ENCODE results near the gene C3orf20. TPM values are rescaled to one million over a fixed set of nuclear protein-coding genes. Genes with fewer than 3 reads are reported as not detected.

The C3orf20 gene
- total and polyA plus RNA-seq, 2 of the 13 experiments (the other 11 are each of a cell fraction or from before 2014, with no cell fraction given), result 0.03 to 0.04 TPM

- TF ChIP-seq, protein P1, sequence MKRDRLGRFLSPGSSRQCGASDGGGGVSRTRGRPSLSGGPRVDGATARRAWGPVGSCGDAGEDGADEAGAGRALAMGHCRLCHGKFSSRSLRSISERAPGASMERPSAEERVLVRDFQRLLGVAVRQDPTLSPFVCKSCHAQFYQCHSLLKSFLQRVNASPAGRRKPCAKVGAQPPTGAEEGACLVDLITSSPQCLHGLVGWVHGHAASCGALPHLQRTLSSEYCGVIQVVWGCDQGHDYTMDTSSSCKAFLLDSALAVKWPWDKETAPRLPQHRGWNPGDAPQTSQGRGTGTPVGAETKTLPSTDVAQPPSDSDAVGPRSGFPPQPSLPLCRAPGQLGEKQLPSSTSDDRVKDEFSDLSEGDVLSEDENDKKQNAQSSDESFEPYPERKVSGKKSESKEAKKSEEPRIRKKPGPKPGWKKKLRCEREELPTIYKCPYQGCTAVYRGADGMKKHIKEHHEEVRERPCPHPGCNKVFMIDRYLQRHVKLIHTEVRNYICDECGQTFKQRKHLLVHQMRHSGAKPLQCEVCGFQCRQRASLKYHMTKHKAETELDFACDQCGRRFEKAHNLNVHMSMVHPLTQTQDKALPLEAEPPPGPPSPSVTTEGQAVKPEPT (CRISPR knock-in tag; IDR thresholded peaks at IDR 0.05; ENCODE audit: low read depth), result no peak
These were observed 90.1 kb downstream of the C3orf20 start (continued) for GRCh38 chr3:14765060-14765400.

GRCh38 chr3:14765576-14766427, 90.9 kb downstream of the C3orf20 start:
- FAIRE-seq, result no peak
- ATAC-seq, result no peak
- Histone ChIP-seq H3K27ac (ENCODE audit: extremely low read length, insufficient read depth, low read length) (no peak overlapping the region), H3K9me3 (ENCODE audit: low read length) (no peaks in the 10 kb centered on the region), H3K79me2 (ENCODE audit: insufficient read depth, low read length) (no peaks in the 10 kb centered on the region), H3K36me3 (replicated peaks in 1 of 2; ENCODE audit: control insufficient read depth in 1 of 2, insufficient read depth in 2 of 2, low read length in 2 of 2) (no peaks in the 10 kb centered on the region), H3K4me1 (ENCODE audit: insufficient read depth, low read length) (no peaks in the 10 kb centered on the region), H3K27me3 (ENCODE audit: control insufficient read depth in 1 of 2, insufficient read depth in 2 of 2, low read length in 2 of 2) (peaks cover 2 to 38% of the 10 kb centered on the region in 2 experiments; a peak in 3 of 5 replicates), H4K20me1 (ENCODE audit: insufficient read depth, low read length) (no peaks in the 10 kb centered on the region), H3K4me3 (replicated peaks in 1 of 3; ENCODE audit: insufficient read depth in 1 of 3, low read depth in 2 of 3, low read length in 3 of 3) (no peak overlapping the region), H2AFZ (ENCODE audit: low read length) (no peak overlapping the region), H3K4me2 (ENCODE audit: low read depth, low read length) (no peak overlapping the region), H3K9ac (ENCODE audit: insufficient read depth, low read depth, low read length) (no peak overlapping the region)
- DNase-seq (ENCODE audit: low spot score), result no peak
- no peak for TF ChIP-seq MBD4 (IDR thresholded peaks at IDR 0.05; ENCODE audit: borderline replicate concordance, low read length)
- no peak for TF ChIP-seq ZNF567 (CRISPR knock-in tag; IDR thresholded peaks at IDR 0.05; ENCODE audit: borderline replicate concordance)
- no peak for TF ChIP-seq ZNF101 (CRISPR knock-in tag; IDR thresholded peaks at IDR 0.05; ENCODE audit: borderline replicate concordance, low read depth)
- TF ChIP-seq IRX3 (CRISPR knock-in tag; IDR thresholded peaks at IDR 0.05; ENCODE audit: borderline replicate concordance, low read depth), result no peak
- no peak for TF ChIP-seq ZNF205 (CRISPR knock-in tag; IDR thresholded peaks at IDR 0.05)
- no peak for TF ChIP-seq SP1 (IDR thresholded peaks at IDR 0.05)
- TF ChIP-seq SP1 (CRISPR knock-in tag; IDR thresholded peaks at IDR 0.05), result no peak
- no peak for TF ChIP-seq ZSCAN5A (CRISPR knock-in tag; IDR thresholded peaks at IDR 0.05; ENCODE audit: borderline replicate concordance)
- no peak for TF ChIP-seq POGZ (CRISPR knock-in tag; IDR thresholded peaks at IDR 0.05)
- TF ChIP-seq ZNF703 (CRISPR knock-in tag; IDR thresholded peaks at IDR 0.05; ENCODE audit: borderline replicate concordance), result no peak
- TF ChIP-seq, protein P2, sequence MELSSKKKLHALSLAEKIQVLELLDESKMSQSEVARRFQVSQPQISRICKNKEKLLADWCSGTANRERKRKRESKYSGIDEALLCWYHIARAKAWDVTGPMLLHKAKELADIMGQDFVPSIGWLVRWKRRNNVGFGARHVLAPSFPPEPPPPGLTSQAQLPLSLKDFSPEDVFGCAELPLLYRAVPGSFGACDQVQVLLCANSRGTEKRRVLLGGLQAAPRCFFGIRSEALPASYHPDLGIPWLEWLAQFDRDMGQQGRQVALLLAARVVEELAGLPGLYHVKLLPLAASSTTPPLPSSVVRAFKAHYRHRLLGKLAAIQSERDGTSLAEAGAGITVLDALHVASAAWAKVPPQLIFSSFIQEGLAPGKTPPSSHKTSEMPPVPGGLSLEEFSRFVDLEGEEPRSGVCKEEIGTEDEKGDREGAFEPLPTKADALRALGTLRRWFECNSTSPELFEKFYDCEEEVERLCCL (CRISPR knock-in tag; IDR thresholded peaks at IDR 0.05; ENCODE audit: borderline replicate concordance), result no peak
- TF ChIP-seq, protein P1 (CRISPR knock-in tag; IDR thresholded peaks at IDR 0.05; ENCODE audit: low read depth), result no peak
- TF ChIP-seq RAD21 (CRISPR knock-in tag; IDR thresholded peaks at IDR 0.05), result no peak
- no peak for TF ChIP-seq ZNF83 (CRISPR knock-in tag; IDR thresholded peaks at IDR 0.05; ENCODE audit: borderline replicate concordance)
- no peak for TF ChIP-seq ZMAT5 (CRISPR knock-in tag; IDR thresholded peaks at IDR 0.05; ENCODE audit: borderline replicate concordance, low read depth)
- no TSS peak for BruUV-seq (replicated peaks)
- ChIA-PET POLR2A (no interaction called here), CTCF (ENCODE audit: low intra/inter-chr PET ratio, low total read pairs) (no interaction called here)
- in situ Hi-C loops (cut with HindIII; ENCODE audit: extremely low pct_ligation_motif_present, low pct_unique_long_range_greater_than_20kb), result no loop called here
- WGBS (ENCODE audit: low lambda C conversion rate), result 12% methylated on average over 3 of the region's 9 CpGs
- intact Hi-C loops (cut with micrococcal nuclease; ENCODE audit: unreplicated experiment), result no loop called here

Data from HepG2 (cell line).